GM23248 (cell line): ENCODE measurements around the gene RBM10.

Experiments used
- EZH2 ChIP-seq: fragments of 200-600 bp; sonication (generic); IDR thresholded peaks from 2 replicates; pipeline ENCODE4 v1.6.1; 2018; ENCODE audit warnings: antibody characterized with exemption, mild to moderate bottlenecking; ENCODE audit not compliant: insufficient read depth, poor library complexity, severe bottlenecking
- EZH2phosphoT487 ChIP-seq: fragments of 200-600 bp; sonication (generic); IDR thresholded peaks from 2 replicates; pipeline ENCODE4 v1.6.1; 2018; ENCODE audit warnings: antibody characterized with exemption, moderate library complexity, mild to moderate bottlenecking, low read depth; ENCODE audit not compliant: insufficient read depth

DNA sequence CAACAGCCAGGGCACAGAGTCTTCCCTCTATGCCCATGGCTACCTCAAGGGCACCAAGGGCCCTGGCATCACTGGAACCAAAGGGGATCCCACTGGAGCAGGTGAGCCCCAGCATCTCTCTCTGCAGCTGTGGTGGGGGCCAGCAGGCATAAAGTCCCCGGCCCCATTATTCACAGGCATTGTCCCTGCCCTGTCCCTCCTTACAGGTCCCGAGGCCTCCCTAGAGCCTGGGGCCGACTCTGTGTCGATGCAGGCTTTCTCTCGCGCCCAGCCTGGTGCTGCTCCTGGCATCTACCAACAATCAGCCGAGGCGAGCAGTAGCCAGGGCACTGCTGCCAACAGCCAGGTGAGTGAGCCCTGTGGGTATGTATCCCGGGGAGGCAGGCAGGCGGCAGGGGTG lies 36.3 kb downstream of the RBM10 start:
- no peak for TF ChIP-seq EZH2phosphoT487
- TF ChIP-seq EZH2, result no peak
